KMS-11 (cell line): ENCODE results near the gene TFE3.

Source experiments
- H2AFZ ChIP-seq: fragments of 200-600 bp; sonication (generic); 2 replicates; pipeline ENCODE4 v1.6.1; 2016; ENCODE audit warnings: antibody characterized with exemption, mixed run types, low read depth
- H3K27ac ChIP-seq: fragments of 200-600 bp; sonication (generic); 2 replicates; pipeline ENCODE4 v1.6.1; 2016; ENCODE audit warnings: mild to moderate bottlenecking, mixed run types
- H3K27me3 ChIP-seq: fragments of 200-600 bp; sonication (generic); 2 replicates; pipeline ENCODE4 v1.6.1; 2017; ENCODE audit warnings: mild to moderate bottlenecking, low read depth, mixed run types, moderate library complexity; ENCODE audit not compliant: insufficient read depth
- H3K36me3 ChIP-seq: fragments of 200-600 bp; sonication (generic); 2 replicates; pipeline ENCODE4 v1.6.1; 2017; ENCODE audit warnings: mild to moderate bottlenecking, mixed run types; ENCODE audit not compliant: insufficient read depth
- H3K4me1 ChIP-seq: fragments of 200-600 bp; sonication (generic); 2 replicates; pipeline ENCODE4 v1.6.1; 2016; ENCODE audit warnings: mild to moderate bottlenecking, low read depth, mixed run types; ENCODE audit not compliant: poor library complexity, severe bottlenecking
- H3K4me2 ChIP-seq: fragments of 200-600 bp; sonication (generic); 2 replicates; pipeline ENCODE4 v1.7.0; 2016; ENCODE audit warnings: mild to moderate bottlenecking, mixed run types
- H3K4me3 ChIP-seq: fragments of 200-600 bp; sonication (generic); IDR thresholded peaks from 2 replicates; pipeline ENCODE4 v1.6.1; 2017; ENCODE audit warnings: low read depth, low read length, mixed read lengths; ENCODE audit not compliant: insufficient read depth
- H3K79me2 ChIP-seq: fragments of 200-600 bp; sonication (generic); 2 replicates; pipeline ENCODE4 v1.6.1; 2016; ENCODE audit warnings: low read depth, mixed run types; ENCODE audit not compliant: insufficient read depth
- H3K9ac ChIP-seq: fragments of 200-600 bp; sonication (generic); 2 replicates; pipeline ENCODE4 v1.6.1; 2016; ENCODE audit warnings: mild to moderate bottlenecking, mixed run types
- H4K20me1 ChIP-seq: fragments of 200-600 bp; sonication (generic); 2 replicates; pipeline ENCODE4 v1.6.1; 2016; ENCODE audit warnings: mild to moderate bottlenecking, mixed run types; ENCODE audit not compliant: insufficient read depth
- TF ChIP-seq, protein P1 (sequence below): fragments of 200-600 bp; sonication (generic); conservative IDR thresholded peaks from 2 replicates; pipeline ENCODE4 v1.6.1; 2017; ENCODE audit warnings: low read depth, mild to moderate bottlenecking, antibody characterized with exemption, low read length, moderate library complexity, mixed read lengths

The TFE3 gene

DNA sequence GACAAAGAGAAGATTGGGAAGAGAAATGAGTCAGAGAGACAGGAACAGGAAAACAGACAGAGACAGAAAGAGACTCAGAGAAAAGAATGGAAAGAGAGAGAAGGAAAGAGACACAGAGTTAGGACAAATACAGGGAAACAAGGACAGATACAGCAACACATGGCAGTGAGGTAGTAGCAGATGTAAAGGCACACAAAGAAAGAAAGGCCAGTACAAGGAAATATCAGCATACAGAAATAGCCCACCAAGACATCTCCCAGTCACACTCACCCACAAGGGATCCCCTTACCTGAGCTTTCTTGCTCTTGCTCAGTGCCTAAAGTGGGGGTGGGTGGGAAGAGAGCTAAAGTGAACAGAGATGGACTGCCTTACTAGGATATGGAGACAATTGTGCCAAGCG lies 45.3 kb downstream of the TFE3 start:
- TF ChIP-seq, protein P1, sequence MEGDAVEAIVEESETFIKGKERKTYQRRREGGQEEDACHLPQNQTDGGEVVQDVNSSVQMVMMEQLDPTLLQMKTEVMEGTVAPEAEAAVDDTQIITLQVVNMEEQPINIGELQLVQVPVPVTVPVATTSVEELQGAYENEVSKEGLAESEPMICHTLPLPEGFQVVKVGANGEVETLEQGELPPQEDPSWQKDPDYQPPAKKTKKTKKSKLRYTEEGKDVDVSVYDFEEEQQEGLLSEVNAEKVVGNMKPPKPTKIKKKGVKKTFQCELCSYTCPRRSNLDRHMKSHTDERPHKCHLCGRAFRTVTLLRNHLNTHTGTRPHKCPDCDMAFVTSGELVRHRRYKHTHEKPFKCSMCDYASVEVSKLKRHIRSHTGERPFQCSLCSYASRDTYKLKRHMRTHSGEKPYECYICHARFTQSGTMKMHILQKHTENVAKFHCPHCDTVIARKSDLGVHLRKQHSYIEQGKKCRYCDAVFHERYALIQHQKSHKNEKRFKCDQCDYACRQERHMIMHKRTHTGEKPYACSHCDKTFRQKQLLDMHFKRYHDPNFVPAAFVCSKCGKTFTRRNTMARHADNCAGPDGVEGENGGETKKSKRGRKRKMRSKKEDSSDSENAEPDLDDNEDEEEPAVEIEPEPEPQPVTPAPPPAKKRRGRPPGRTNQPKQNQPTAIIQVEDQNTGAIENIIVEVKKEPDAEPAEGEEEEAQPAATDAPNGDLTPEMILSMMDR: no peak
- H3K4me3 ChIP-seq: no peak overlapping the region
- no peak overlapping the region for H3K9ac ChIP-seq
- H3K4me1 ChIP-seq: no peaks in the 10 kb centered on the region
- H3K27ac ChIP-seq: no peak overlapping the region
- H3K27me3 ChIP-seq: no peaks in the 10 kb centered on the region
- H2AFZ ChIP-seq: no peak overlapping the region
- H3K4me2 ChIP-seq: no peak overlapping the region
- H3K79me2 ChIP-seq: peaks cover 13% of the 10 kb centered on the region; the same call in 1 of the 2 replicates
- no peaks in the 10 kb centered on the region for H3K36me3 ChIP-seq
- no peaks in the 10 kb centered on the region for H4K20me1 ChIP-seq

DNA sequence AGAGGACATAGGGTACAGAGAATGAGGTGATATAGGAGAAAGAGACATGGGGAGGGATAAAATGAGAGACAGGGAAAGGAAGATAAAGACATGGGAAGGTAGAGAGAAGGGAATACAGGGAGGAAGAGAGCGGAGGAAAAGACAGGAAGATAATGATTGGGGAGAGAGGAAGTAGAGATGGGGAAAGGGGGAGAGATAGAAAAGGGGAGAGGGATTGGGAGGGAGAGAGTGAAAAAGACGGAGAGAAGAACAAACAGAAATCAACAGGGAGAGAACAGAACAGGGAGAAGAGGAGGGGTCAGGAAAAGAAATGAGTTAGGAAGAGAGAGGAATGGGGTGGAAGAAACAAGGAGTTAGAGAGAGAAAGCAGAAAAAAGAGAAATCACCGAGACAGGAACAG lies 45.7 kb downstream of the TFE3 start:
- Histone ChIP-seq H3K4me1 (no peaks in the 10 kb centered on the region), H3K27me3 (no peaks in the 10 kb centered on the region), H3K9ac (no peak overlapping the region), H3K79me2 (peaks cover 13% of the 10 kb centered on the region; the same call in 1 of the 2 replicates), H3K4me2 (no peak overlapping the region), H3K27ac (no peak overlapping the region), H3K4me3 (no peak overlapping the region), H3K36me3 (no peaks in the 10 kb centered on the region), H2AFZ (no peak overlapping the region), H4K20me1 (no peaks in the 10 kb centered on the region)
- TF ChIP-seq, protein P1: no peak

- TF ChIP-seq, protein P1: no peak
- no peaks in the 10 kb centered on the region for H3K27me3 ChIP-seq
- H3K4me1 ChIP-seq: no peaks in the 10 kb centered on the region
- no peak overlapping the region for H3K27ac ChIP-seq
- no peaks in the 10 kb centered on the region for H4K20me1 ChIP-seq
- no peak overlapping the region for H2AFZ ChIP-seq
- peaks cover 13% of the 10 kb centered on the region; the same call in 1 of the 2 replicates for H3K79me2 ChIP-seq
- no peaks in the 10 kb centered on the region for H3K36me3 ChIP-seq
- H3K9ac ChIP-seq: no peak overlapping the region
- no peak overlapping the region for H3K4me2 ChIP-seq
- no peak overlapping the region for H3K4me3 ChIP-seq
Measured at GRCh38 chrX:48996969-48997368, 46.2 kb downstream of the TFE3 start.

- H3K27ac ChIP-seq: no peak overlapping the region
- H3K36me3 ChIP-seq: no peaks in the 10 kb centered on the region
- H3K4me2 ChIP-seq: no peak overlapping the region
- no peaks in the 10 kb centered on the region for H3K4me1 ChIP-seq
- no peak overlapping the region for H2AFZ ChIP-seq
- no peaks in the 10 kb centered on the region for H3K79me2 ChIP-seq
- no peaks in the 10 kb centered on the region for H3K27me3 ChIP-seq
- TF ChIP-seq, protein P1: no peak
- no peaks in the 10 kb centered on the region for H4K20me1 ChIP-seq
- H3K4me3 ChIP-seq: no peak overlapping the region
- no peak overlapping the region for H3K9ac ChIP-seq
Measured at GRCh38 chrX:48992341-48992740, 50.8 kb downstream of the TFE3 start.
